NCI-H2227 (cell line): ENCODE data around the gene GLUD1.
"Not testable (repeated sequence)": the region's sequence is repeated elsewhere in the genome, so short reads cannot be mapped to it uniquely, and the experiment has no call there.

Experiments used
- DNase-seq: peaks from one replicate; lab custom pipeline; 2025; ENCODE audit not compliant: unreplicated experiment; lab: John Stamatoyannopoulos, UW

GLUD1 gene

GRCh38 chr10:87090779-87091178 is 3.9 kb downstream of the GLUD1 start:
- DNase-seq: no peak

- DNase-seq: no peak
Measured at GRCh38 chr10:87089746-87090145, 4.9 kb downstream of the GLUD1 start.

GRCh38 chr10:87085537-87085936 is 9.1 kb downstream of the GLUD1 start:
- DNase-seq: no peak

GRCh38 chr10:87084291-87084782 is 10.3 kb downstream of the GLUD1 start:
- not testable (repeated sequence) for DNase-seq

- not testable (repeated sequence) for DNase-seq
Measured at GRCh38 chr10:87083576-87084290, 10.9 kb downstream of the GLUD1 start.

GRCh38 chr10:87082219-87082618 is 12.4 kb downstream of the GLUD1 start:
- DNase-seq: not testable (repeated sequence)

- DNase-seq: not testable (repeated sequence)
Measured at GRCh38 chr10:87081574-87081973, 13.1 kb downstream of the GLUD1 start.

- DNase-seq: not testable (repeated sequence)
Measured at GRCh38 chr10:87080621-87081020, 14.0 kb downstream of the GLUD1 start.

GRCh38 chr10:87079106-87079836 is 15.4 kb downstream of the GLUD1 start:
- DNase-seq: no peak

- not testable (repeated sequence) for DNase-seq
Measured at GRCh38 chr10:87076421-87076820, 18.2 kb downstream of the GLUD1 start.

- no peak for DNase-seq
Measured at GRCh38 chr10:87072449-87072848, 22.2 kb downstream of the GLUD1 start.

- no peak for DNase-seq
Measured at GRCh38 chr10:87068281-87068680, 26.4 kb downstream of the GLUD1 start.

- no peak for DNase-seq
Measured at GRCh38 chr10:87066865-87067264, 27.8 kb downstream of the GLUD1 start.

- no peak for DNase-seq
Measured at GRCh38 chr10:87066178-87066577, 28.5 kb downstream of the GLUD1 start.

GRCh38 chr10:87064651-87065050 is 30.0 kb downstream of the GLUD1 start:
- DNase-seq: no peak

- no peak for DNase-seq
Measured at GRCh38 chr10:87060280-87060928, 34.2 kb downstream of the GLUD1 start.

- no peak for DNase-seq
Measured at GRCh38 chr10:87059401-87059800, 35.2 kb downstream of the GLUD1 start.

- no peak for DNase-seq
Measured at GRCh38 chr10:87058171-87058570, 36.5 kb downstream of the GLUD1 start.

- no peak for DNase-seq
Measured at GRCh38 chr10:87054373-87055295, 40.0 kb downstream of the GLUD1 start.

- DNase-seq: no peak
Measured at GRCh38 chr10:87053577-87054181, 41.0 kb downstream of the GLUD1 start.
